ENCODE measurements around the gene SERF2.
"Not testable (repeated sequence)": the region's sequence is repeated elsewhere in the genome, so short reads cannot be mapped to it uniquely, and the experiment has no call there.

Gene SERF2

GRCh38 chr15:43829951-43830540, 37.9 kb downstream of the SERF2 start:
- DNase-seq (ENCODE audit: low read depth in 2 of 2): not testable (repeated sequence)

- DNase-seq (ENCODE audit: low read depth in 2 of 2): not testable (repeated sequence)
Measured at GRCh38 chr15:43830691-43831275, 38.7 kb downstream of the SERF2 start.

GRCh38 chr15:43831519-43832052, 39.5 kb downstream of the SERF2 start:
- not testable (repeated sequence) for DNase-seq (ENCODE audit: low read depth in 2 of 2)

- DNase-seq (ENCODE audit: low read depth in 2 of 2): not testable (repeated sequence)
Measured at GRCh38 chr15:43832485-43832884, 40.4 kb downstream of the SERF2 start.

- no peak for DNase-seq (ENCODE audit: low read depth in 2 of 2)
Measured at GRCh38 chr15:43845421-43845820, 53.3 kb downstream of the SERF2 start.

All from stimulated activated CD4-positive, alpha-beta T cell treated with anti-CD3 and anti-CD28 coated beads, Interleukin-1b, Interleukin-23, amount 100 ng/mL, for 4 hours (primary cell).